HG03469 (cell line): ENCODE measurements around the gene ZNRF3.
A peak's percentile ranks its signal among the peaks of the same experiment; 100 is the strongest.
"Not testable (repeated sequence)": the region's sequence is repeated elsewhere in the genome, so short reads cannot be mapped to it uniquely, and the experiment has no call there.

ENCODE experiments used
- ATAC-seq: cut with Tn5 transposase; IDR thresholded peaks from one replicate; pipeline ENCODE4 v1.9.1; 2021; ENCODE audit warnings: mild to moderate bottlenecking, moderate library complexity, moderate number of reproducible peaks; ENCODE audit not compliant: unreplicated experiment

The ZNRF3 gene

GRCh38 chr22:28882878-28883656 is at the start of gene ZNRF3:
Gene ZNRF3, plus strand, starts transcription at chr22:28883572. Its CDS starts 195 bp downstream, at chr22:28883767.
- peak; percentile 58 for ATAC-seq

GRCh38 chr22:28835630-28836189 is 47.7 kb upstream of the ZNRF3 start:
- ATAC-seq: no peak

GRCh38 chr22:28837640-28838039 is 45.7 kb upstream of the ZNRF3 start:
- no peak for ATAC-seq

- no peak for ATAC-seq
Measured at GRCh38 chr22:28838971-28839370, 44.4 kb upstream of the ZNRF3 start.

- ATAC-seq: no peak
Measured at GRCh38 chr22:28841111-28841510, 42.3 kb upstream of the ZNRF3 start.

GRCh38 chr22:28843633-28844032 is 39.7 kb upstream of the ZNRF3 start:
- no peak for ATAC-seq

GRCh38 chr22:28844277-28844676 is 39.1 kb upstream of the ZNRF3 start:
- not testable (repeated sequence) for ATAC-seq

- ATAC-seq: no peak
Measured at GRCh38 chr22:28846994-28847393, 36.4 kb upstream of the ZNRF3 start.

GRCh38 chr22:28855355-28856094 is 27.8 kb upstream of the ZNRF3 start:
- ATAC-seq: no peak

- no peak for ATAC-seq
Measured at GRCh38 chr22:28856095-28856455, 27.3 kb upstream of the ZNRF3 start.

- no peak for ATAC-seq
Measured at GRCh38 chr22:28857288-28857687, 26.1 kb upstream of the ZNRF3 start.

- ATAC-seq: no peak
Measured at GRCh38 chr22:28864878-28865596, 18.3 kb upstream of the ZNRF3 start.

GRCh38 chr22:28867191-28867590 is 16.2 kb upstream of the ZNRF3 start:
- no peak for ATAC-seq

- ATAC-seq: not testable (repeated sequence)
Measured at GRCh38 chr22:28868389-28868788, 15.0 kb upstream of the ZNRF3 start.

- no peak for ATAC-seq
Measured at GRCh38 chr22:28869736-28870135, 13.6 kb upstream of the ZNRF3 start.

GRCh38 chr22:28873183-28873963 is 10.0 kb upstream of the ZNRF3 start:
- ATAC-seq: no peak

- ATAC-seq: no peak
Measured at GRCh38 chr22:28874061-28874460, 9.3 kb upstream of the ZNRF3 start.

- ATAC-seq: no peak
Measured at GRCh38 chr22:28874811-28875320, 8.5 kb upstream of the ZNRF3 start.

- ATAC-seq: no peak
Measured at GRCh38 chr22:28882545-28882877, 861 bp upstream of the ZNRF3 start.

GRCh38 chr22:28883657-28883916 is 215 bp downstream of the ZNRF3 start:
- ATAC-seq: no peak
